ENCODE measurements around the gene TIMM21. TPM values are rescaled to one million over a fixed set of nuclear protein-coding genes. Genes with fewer than 3 reads are reported as not detected.

The TIMM21 gene
- 21.4 TPM for polyA plus RNA-seq (2013)

DNA sequence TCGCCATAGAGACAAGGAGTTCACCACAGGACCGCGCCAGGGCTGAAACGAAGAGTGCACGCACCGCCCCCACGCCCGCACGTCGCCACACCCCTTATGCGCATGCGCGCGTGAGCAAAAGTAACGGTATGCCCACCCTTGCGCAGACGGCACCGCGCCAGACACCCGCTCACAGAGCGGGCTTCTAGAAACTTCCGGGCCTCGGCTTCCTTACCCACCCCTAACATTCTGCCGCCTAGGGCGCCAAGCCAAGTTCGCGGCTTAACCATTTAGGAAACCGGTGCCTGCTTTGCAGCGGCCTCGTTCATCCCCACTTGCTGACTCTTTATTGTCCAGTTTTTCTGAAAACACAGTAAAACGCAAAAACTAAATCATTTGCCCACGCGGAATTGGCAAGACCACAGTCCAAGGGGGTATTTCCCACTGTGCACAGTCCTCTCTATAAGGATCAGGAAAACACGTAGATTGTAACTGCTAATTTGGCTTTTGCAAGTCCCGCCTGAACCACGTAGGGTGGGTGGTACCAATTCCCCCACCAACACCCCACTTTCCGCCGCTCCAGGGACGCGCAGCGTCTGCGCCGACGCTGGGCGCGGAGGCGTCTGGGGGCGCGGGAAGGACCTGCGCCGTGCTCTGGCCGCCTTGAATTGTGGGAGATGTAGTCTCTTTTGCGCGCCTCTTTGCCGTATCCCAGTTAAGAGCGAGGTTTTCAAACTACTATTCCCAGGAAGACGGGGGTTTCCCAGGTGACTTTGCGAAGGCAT is at the start of gene TIMM21, which contains the start of gene FBXO15:
Gene TIMM21 (plus strand): TSS at position 745 of the 764 bp plus-strand sequence. CDS start 286 bp downstream, outside the sequence.
Gene FBXO15 (minus strand): TSS at position 56 of the 764 bp plus-strand sequence. CDS start 49 bp downstream, at position 7.
- Histone ChIP-seq H3K36me3 (ENCODE audit: control insufficient read depth in 4 of 4, insufficient read depth in 4 of 4, low read length in 3 of 4) (peaks cover 3 to 28% (median 11%) of the 10 kb centered on the region in 4 experiments), H3K4me1 (ENCODE audit: control extremely low read depth in 1 of 4, control insufficient read depth in 4 of 4, insufficient read depth in 4 of 4, low read length in 3 of 4) (peaks cover 7 to 32% (median 23%) of the 10 kb centered on the region in 4 experiments), H3K27ac (ENCODE audit: insufficient read depth in 1 of 2, low read depth in 1 of 2, low read length in 2 of 2, poor library complexity in 1 of 2, severe bottlenecking in 2 of 2) (peak within 1 kb of the TSS; percentile 77 to 86), H3K27me3 (replicated peaks in 2 of 5; ENCODE audit: control insufficient read depth in 4 of 5, insufficient read depth in 5 of 5, low read length in 4 of 5) (no peaks in the 10 kb centered on the region), H3K4me3 (ENCODE audit: control insufficient read depth in 1 of 7, extremely low read depth in 1 of 7, insufficient read depth in 4 of 7, low read depth in 2 of 7, low read length in 6 of 7) (peak within 1 kb of the TSS; percentile 57 to 99 (median 92)), H3K9me3 (ENCODE audit: control extremely low read depth in 1 of 5, control insufficient read depth in 4 of 5, insufficient read depth in 2 of 5, low read depth in 1 of 5, low read length in 4 of 5) (no peaks in the 10 kb centered on the region)
- peak; percentile 98 for DNase-seq
- WGBS (ENCODE audit: insufficient coverage) = 0% methylated on average over 53 of the region's 58 CpGs
- POLR2A ChIA-PET = interaction anchor here (1.0 kb wide), 1 partner anchor 9 kb away, joined by 3 read pairs; no protein-coding TSS in a partner anchor
- CTCF ChIA-PET = no interaction called here

DNA sequence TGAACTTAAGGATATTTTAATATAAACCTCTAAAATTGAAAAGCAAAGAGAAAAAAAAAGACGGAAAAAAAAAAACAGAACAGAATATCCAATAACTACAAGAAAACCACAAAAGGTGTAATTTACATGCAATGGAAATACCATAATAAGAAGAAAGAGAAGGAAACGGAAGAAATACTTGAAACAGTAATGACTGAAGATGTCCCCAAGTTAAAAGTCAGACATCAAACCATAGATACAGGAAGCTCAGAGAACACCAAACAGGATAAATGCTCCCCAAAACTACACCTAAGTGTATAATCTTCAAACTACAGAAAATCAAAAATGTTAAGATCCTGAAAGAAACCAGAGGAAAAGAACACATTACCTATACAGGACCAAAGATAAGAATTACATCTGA is 39.9 kb upstream of the TIMM21 start:
- WGBS (ENCODE audit: insufficient coverage) = no CpG with 5 or more reads among the region's 2 CpGs
- no peak for DNase-seq
- Histone ChIP-seq H3K9me3 (ENCODE audit: control extremely low read depth in 1 of 5, control insufficient read depth in 4 of 5, insufficient read depth in 2 of 5, low read depth in 1 of 5, low read length in 4 of 5) (peaks cover 0 to 10% (median 2%) of the 10 kb centered on the region in 5 experiments), H3K27ac (ENCODE audit: insufficient read depth in 1 of 2, low read depth in 1 of 2, low read length in 2 of 2, poor library complexity in 1 of 2, severe bottlenecking in 2 of 2) (no peak overlapping the region), H3K4me1 (ENCODE audit: control extremely low read depth in 1 of 4, control insufficient read depth in 4 of 4, insufficient read depth in 4 of 4, low read length in 3 of 4) (no peaks in the 10 kb centered on the region), H3K27me3 (replicated peaks in 2 of 5; ENCODE audit: control insufficient read depth in 4 of 5, insufficient read depth in 5 of 5, low read length in 4 of 5) (no peaks in the 10 kb centered on the region), H3K36me3 (ENCODE audit: control insufficient read depth in 4 of 4, insufficient read depth in 4 of 4, low read length in 3 of 4) (no peaks in the 10 kb centered on the region), H3K4me3 (ENCODE audit: control insufficient read depth in 1 of 7, extremely low read depth in 1 of 7, insufficient read depth in 4 of 7, low read depth in 2 of 7, low read length in 6 of 7) (no peak overlapping the region)
- ChIA-PET CTCF (interaction anchor here (0.7 kb wide), 1 partner anchor 23 kb away, joined by 3 read pairs; no protein-coding TSS in a partner anchor), POLR2A (no interaction called here)

GRCh38 chr18:74110149-74110548 is 38.2 kb upstream of the TIMM21 start:
- CTCF ChIA-PET = no interaction called here
- H3K27me3 ChIP-seq (replicated peaks in 2 of 5; ENCODE audit: control insufficient read depth in 4 of 5, insufficient read depth in 5 of 5, low read length in 4 of 5) = peaks cover 0 to 2% (median 0%) of the 10 kb centered on the region in 5 experiments
- H3K4me1 ChIP-seq (ENCODE audit: control extremely low read depth in 1 of 4, control insufficient read depth in 4 of 4, insufficient read depth in 4 of 4, low read length in 3 of 4) = no peaks in the 10 kb centered on the region
- POLR2A ChIA-PET = no interaction called here
- peak in 1 of 3 donors; percentile 2 for DNase-seq
- no peak overlapping the region for H3K27ac ChIP-seq (ENCODE audit: insufficient read depth in 1 of 2, low read depth in 1 of 2, low read length in 2 of 2, poor library complexity in 1 of 2, severe bottlenecking in 2 of 2)
- H3K4me3 ChIP-seq (ENCODE audit: control insufficient read depth in 1 of 7, extremely low read depth in 1 of 7, insufficient read depth in 4 of 7, low read depth in 2 of 7, low read length in 6 of 7) = no peak overlapping the region
- no peaks in the 10 kb centered on the region for H3K36me3 ChIP-seq (ENCODE audit: control insufficient read depth in 4 of 4, insufficient read depth in 4 of 4, low read length in 3 of 4)
- peaks cover 0 to 8% (median 0%) of the 10 kb centered on the region in 5 experiments for H3K9me3 ChIP-seq (ENCODE audit: control extremely low read depth in 1 of 5, control insufficient read depth in 4 of 5, insufficient read depth in 2 of 5, low read depth in 1 of 5, low read length in 4 of 5)
- no CpG with 5 or more reads among the region's 1 CpG for WGBS (ENCODE audit: insufficient coverage)

GRCh38 chr18:74110976-74111375 is 37.3 kb upstream of the TIMM21 start:
- CTCF ChIA-PET = no interaction called here
- POLR2A ChIA-PET = no interaction called here
- WGBS (ENCODE audit: insufficient coverage) = 100% methylated on average over 2 of the region's 4 CpGs

GRCh38 chr18:74113711-74114110 is 34.6 kb upstream of the TIMM21 start:
- POLR2A ChIA-PET = no interaction called here
- CTCF ChIA-PET = interaction anchor here (1.0 to 1.5 kb wide), 2 partner anchors 17 to 31 kb away, joined by 4 read pairs; no protein-coding TSS in a partner anchor

More at GRCh38 chr18:74110976-74111375, 37.3 kb upstream of the TIMM21 start:
- peaks cover 0 to 2% (median 0%) of the 10 kb centered on the region in 5 experiments for H3K27me3 ChIP-seq (replicated peaks in 2 of 5; ENCODE audit: control insufficient read depth in 4 of 5, insufficient read depth in 5 of 5, low read length in 4 of 5)
- no peaks in the 10 kb centered on the region for H3K36me3 ChIP-seq (ENCODE audit: control insufficient read depth in 4 of 4, insufficient read depth in 4 of 4, low read length in 3 of 4)
- H3K4me1 ChIP-seq (ENCODE audit: control extremely low read depth in 1 of 4, control insufficient read depth in 4 of 4, insufficient read depth in 4 of 4, low read length in 3 of 4) = no peaks in the 10 kb centered on the region
- no peak for DNase-seq
- no peak overlapping the region for H3K27ac ChIP-seq (ENCODE audit: insufficient read depth in 1 of 2, low read depth in 1 of 2, low read length in 2 of 2, poor library complexity in 1 of 2, severe bottlenecking in 2 of 2)
- H3K4me3 ChIP-seq (ENCODE audit: control insufficient read depth in 1 of 7, extremely low read depth in 1 of 7, insufficient read depth in 4 of 7, low read depth in 2 of 7, low read length in 6 of 7) = no peak overlapping the region
- H3K9me3 ChIP-seq (ENCODE audit: control extremely low read depth in 1 of 5, control insufficient read depth in 4 of 5, insufficient read depth in 2 of 5, low read depth in 1 of 5, low read length in 4 of 5) = peaks cover 0 to 8% (median 0%) of the 10 kb centered on the region in 5 experiments

GRCh38 chr18:74114116-74114515 is 34.2 kb upstream of the TIMM21 start:
- Histone ChIP-seq H3K27me3 (replicated peaks in 2 of 5; ENCODE audit: control insufficient read depth in 4 of 5, insufficient read depth in 5 of 5, low read length in 4 of 5) (peaks cover 0 to 2% (median 0%) of the 10 kb centered on the region in 5 experiments), H3K4me1 (ENCODE audit: control extremely low read depth in 1 of 4, control insufficient read depth in 4 of 4, insufficient read depth in 4 of 4, low read length in 3 of 4) (no peaks in the 10 kb centered on the region), H3K27ac (ENCODE audit: insufficient read depth in 1 of 2, low read depth in 1 of 2, low read length in 2 of 2, poor library complexity in 1 of 2, severe bottlenecking in 2 of 2) (no peak overlapping the region), H3K36me3 (ENCODE audit: control insufficient read depth in 4 of 4, insufficient read depth in 4 of 4, low read length in 3 of 4) (no peaks in the 10 kb centered on the region), H3K9me3 (ENCODE audit: control extremely low read depth in 1 of 5, control insufficient read depth in 4 of 5, insufficient read depth in 2 of 5, low read depth in 1 of 5, low read length in 4 of 5) (peaks cover 0 to 4% (median 0%) of the 10 kb centered on the region in 5 experiments), H3K4me3 (ENCODE audit: control insufficient read depth in 1 of 7, extremely low read depth in 1 of 7, insufficient read depth in 4 of 7, low read depth in 2 of 7, low read length in 6 of 7) (no peak overlapping the region)
- no peak for DNase-seq
- POLR2A ChIA-PET = no interaction called here
- CTCF ChIA-PET = interaction anchor here (1.0 to 1.5 kb wide), 2 partner anchors 17 to 32 kb away, joined by 4 read pairs; no protein-coding TSS in a partner anchor
- WGBS (ENCODE audit: insufficient coverage) = 88% methylated on average over 1 of the region's 1 CpG

More at GRCh38 chr18:74113711-74114110, 34.6 kb upstream of the TIMM21 start:
- H3K36me3 ChIP-seq (ENCODE audit: control insufficient read depth in 4 of 4, insufficient read depth in 4 of 4, low read length in 3 of 4) = no peaks in the 10 kb centered on the region
- DNase-seq = no peak
- no peak overlapping the region for H3K27ac ChIP-seq (ENCODE audit: insufficient read depth in 1 of 2, low read depth in 1 of 2, low read length in 2 of 2, poor library complexity in 1 of 2, severe bottlenecking in 2 of 2)
- H3K27me3 ChIP-seq (replicated peaks in 2 of 5; ENCODE audit: control insufficient read depth in 4 of 5, insufficient read depth in 5 of 5, low read length in 4 of 5) = peaks cover 0 to 2% (median 0%) of the 10 kb centered on the region in 5 experiments
- no peaks in the 10 kb centered on the region for H3K4me1 ChIP-seq (ENCODE audit: control extremely low read depth in 1 of 4, control insufficient read depth in 4 of 4, insufficient read depth in 4 of 4, low read length in 3 of 4)
- H3K9me3 ChIP-seq (ENCODE audit: control extremely low read depth in 1 of 5, control insufficient read depth in 4 of 5, insufficient read depth in 2 of 5, low read depth in 1 of 5, low read length in 4 of 5) = peaks cover 0 to 4% (median 0%) of the 10 kb centered on the region in 5 experiments
- H3K4me3 ChIP-seq (ENCODE audit: control insufficient read depth in 1 of 7, extremely low read depth in 1 of 7, insufficient read depth in 4 of 7, low read depth in 2 of 7, low read length in 6 of 7) = no peak overlapping the region

GRCh38 chr18:74115046-74115445 is 33.3 kb upstream of the TIMM21 start:
- H3K4me1 ChIP-seq (ENCODE audit: control extremely low read depth in 1 of 4, control insufficient read depth in 4 of 4, insufficient read depth in 4 of 4, low read length in 3 of 4) = no peaks in the 10 kb centered on the region
- WGBS (ENCODE audit: insufficient coverage) = 82% methylated on average over 4 of the region's 4 CpGs
- H3K36me3 ChIP-seq (ENCODE audit: control insufficient read depth in 4 of 4, insufficient read depth in 4 of 4, low read length in 3 of 4) = no peaks in the 10 kb centered on the region
- H3K27me3 ChIP-seq (replicated peaks in 2 of 5; ENCODE audit: control insufficient read depth in 4 of 5, insufficient read depth in 5 of 5, low read length in 4 of 5) = peaks cover 0 to 4% (median 0%) of the 10 kb centered on the region in 5 experiments
- CTCF ChIA-PET = interaction anchor here (0.6 to 2.7 kb wide), 6 partner anchors 10 to 1352 kb away, joined by 3 to 11 read pairs (median 4); no protein-coding TSS in a partner anchor
- no peak for DNase-seq
- peaks cover 0 to 4% (median 0%) of the 10 kb centered on the region in 5 experiments for H3K9me3 ChIP-seq (ENCODE audit: control extremely low read depth in 1 of 5, control insufficient read depth in 4 of 5, insufficient read depth in 2 of 5, low read depth in 1 of 5, low read length in 4 of 5)
- H3K4me3 ChIP-seq (ENCODE audit: control insufficient read depth in 1 of 7, extremely low read depth in 1 of 7, insufficient read depth in 4 of 7, low read depth in 2 of 7, low read length in 6 of 7) = no peak overlapping the region
- POLR2A ChIA-PET = no interaction called here
- no peak overlapping the region for H3K27ac ChIP-seq (ENCODE audit: insufficient read depth in 1 of 2, low read depth in 1 of 2, low read length in 2 of 2, poor library complexity in 1 of 2, severe bottlenecking in 2 of 2)
